Colonic mucosa (tissue), 4 donors: ENCODE data around the gene CDHR2. TPM values are rescaled to one million over a fixed set of nuclear protein-coding genes. Genes with fewer than 3 reads are reported as not detected.
A peak's percentile ranks its signal among the peaks of the same experiment; 100 is the strongest.

Source experiments
- DNase-seq: peaks from one replicate; pipeline ENCODE4 v3.0.0-alpha.2; 2020
- H3K27ac ChIP-seq: fragments of 200-600 bp; one replicate; pipeline ENCODE4 v1.8.0; 2021
- H3K27me3 ChIP-seq: fragments of 200-600 bp; one replicate; pipeline ENCODE4 v1.8.0; 2021
- H3K36me3 ChIP-seq: fragments of 200-600 bp; one replicate; pipeline ENCODE4 v1.8.0; 2021
- H3K4me1 ChIP-seq: fragments of 200-600 bp; one replicate; pipeline ENCODE4 v1.8.0; 2021; ENCODE audit warnings: mild to moderate bottlenecking
- H3K4me3 ChIP-seq: fragments of 200-600 bp; one replicate; pipeline ENCODE4 v1.8.0; 2021
- H3K9ac ChIP-seq, 2 donors: one replicate each; pipeline ENCODE4 v1.7.0; 2013; ENCODE audit warnings: control low read depth in 2 of 2, low read depth in 2 of 2, low read length in 2 of 2
- H3K9me3 ChIP-seq: fragments of 200-600 bp; one replicate; pipeline ENCODE4 v1.8.0; 2021
- CTCF ChIP-seq: fragments of 200-600 bp; IDR thresholded peaks from one replicate; pipeline ENCODE4 v1.8.0; 2022; ENCODE audit warnings: antibody characterized with exemption, mild to moderate bottlenecking
- intact Hi-C: fragments of 100-400 bp; cut with DNase I; formaldehyde crosslinking; loops from one replicate; pipeline ENCODE4 v1.14.1; 2022
- total RNA-seq, 2 donors: library from RNA; stranded (reverse); fragmentation: NEBNext Ultra II Directional in 1 of 2; extraction: Animal tissue kit (Norgen Biotek cat#: 25700) in 1 of 2; gene quantifications; one replicate each; pipeline ENCODE4 v1.2.1, GENCODE V29; 2021
- donor health status: healthy.
- donor health status: DM: no; HTN: no; CAD: no.
- donor health status: DM: no; HTN: no; CAD: no.

CDHR2 gene
- total RNA-seq, 2 donors from 2014 or later, result 42.8 to 60.2 TPM

GRCh38 chr5:176614805-176615478 is 65.8 kb downstream of the CDHR2 start:
- Histone ChIP-seq H3K9me3 (no peaks in the 10 kb centered on the region), H3K27ac (no peak overlapping the region), H3K4me3 (no peak overlapping the region), H3K27me3 (peaks cover 17% of the 10 kb centered on the region), H3K36me3 (no peaks in the 10 kb centered on the region), H3K4me1 (no peaks in the 10 kb centered on the region), H3K9ac (no peak overlapping the region)
- intact Hi-C loops, result no loop called here
- TF ChIP-seq CTCF, result no peak
- no peak for DNase-seq

- Histone ChIP-seq H3K27ac (no peak overlapping the region), H3K9me3 (no peaks in the 10 kb centered on the region), H3K36me3 (no peaks in the 10 kb centered on the region), H3K4me3 (no peak overlapping the region), H3K27me3 (peaks cover 27% of the 10 kb centered on the region), H3K4me1 (no peaks in the 10 kb centered on the region), H3K9ac (no peak overlapping the region)
- no peak for TF ChIP-seq CTCF
- intact Hi-C loops, result no loop called here
- DNase-seq, result no peak
Measured at GRCh38 chr5:176616511-176616910, 67.4 kb downstream of the CDHR2 start.

GRCh38 chr5:176618783-176619182 is 69.6 kb downstream of the CDHR2 start:
- TF ChIP-seq CTCF, result no peak
- Histone ChIP-seq H3K27me3 (peaks cover 29% of the 10 kb centered on the region), H3K36me3 (no peaks in the 10 kb centered on the region), H3K9me3 (no peaks in the 10 kb centered on the region), H3K27ac (no peak overlapping the region), H3K4me1 (no peaks in the 10 kb centered on the region), H3K9ac (no peak overlapping the region), H3K4me3 (no peak overlapping the region)
- DNase-seq, result no peak
- intact Hi-C loops, result no loop called here

- intact Hi-C loops, result no loop called here
- peak; percentile 82 for DNase-seq
- Histone ChIP-seq H3K9ac (no peak overlapping the region), H3K27me3 (peaks cover 29% of the 10 kb centered on the region), H3K36me3 (no peaks in the 10 kb centered on the region), H3K4me3 (no peak overlapping the region), H3K27ac (no peak overlapping the region), H3K9me3 (no peaks in the 10 kb centered on the region), H3K4me1 (no peaks in the 10 kb centered on the region)
- TF ChIP-seq CTCF, result no peak
Measured at GRCh38 chr5:176619203-176619568, 70.0 kb downstream of the CDHR2 start.

- H3K27ac ChIP-seq, result no peak overlapping the region
- no peak for DNase-seq
- no peaks in the 10 kb centered on the region for H3K36me3 ChIP-seq
- H3K27me3 ChIP-seq, result peaks cover 29% of the 10 kb centered on the region
- no peak overlapping the region for H3K4me3 ChIP-seq
- no peak overlapping the region for H3K9ac ChIP-seq
- TF ChIP-seq CTCF, result no peak
- no peaks in the 10 kb centered on the region for H3K9me3 ChIP-seq
- H3K4me1 ChIP-seq, result no peaks in the 10 kb centered on the region
- intact Hi-C loops, result no loop called here
Measured at GRCh38 chr5:176619569-176620332, 70.6 kb downstream of the CDHR2 start.
